ENCODE data around the gene BTBD1.

Gene BTBD1

GRCh38 chr15:82992436-82992998, 74.5 kb downstream of the BTBD1 start:
- TF ChIP-seq CTCF (conservative IDR thresholded peaks at IDR 0.05; ENCODE audit: low read depth, low read length): no peak
- no peak for DNase-seq (ENCODE audit: low read depth)
- H3K4me3 ChIP-seq (ENCODE audit: low read length): no peak overlapping the region

GRCh38 chr15:82986442-82986780, 80.6 kb downstream of the BTBD1 start:
- peak overlapping the region; percentile 85 for H3K4me3 ChIP-seq (ENCODE audit: low read length)
- no peak for DNase-seq (ENCODE audit: low read depth)
- TF ChIP-seq CTCF (conservative IDR thresholded peaks at IDR 0.05; ENCODE audit: low read depth, low read length): no peak

GRCh38 chr15:82985688-82986441, 81.2 kb downstream of the BTBD1 start, which contains the start of gene RAMAC:
RAMAC (plus strand) TSS chr15:82986210; CDS start chr15:82989019, 2,809 bp downstream.
- TF ChIP-seq CTCF (conservative IDR thresholded peaks at IDR 0.05; ENCODE audit: low read depth, low read length): no peak
- H3K4me3 ChIP-seq (ENCODE audit: low read length): peak within 1 kb of the TSS; percentile 85
- peak; percentile 88 for DNase-seq (ENCODE audit: low read depth)

- no peak for TF ChIP-seq CTCF (conservative IDR thresholded peaks at IDR 0.05; ENCODE audit: low read depth, low read length)
- no peak for DNase-seq (ENCODE audit: low read depth)
- H3K4me3 ChIP-seq (ENCODE audit: low read length): no peak overlapping the region
These were observed 86.1 kb downstream of the BTBD1 start for GRCh38 chr15:82980981-82981380.

GRCh38 chr15:82979726-82980125, 87.3 kb downstream of the BTBD1 start:
- no peak for TF ChIP-seq CTCF (conservative IDR thresholded peaks at IDR 0.05; ENCODE audit: low read depth, low read length)
- no peak for DNase-seq (ENCODE audit: low read depth)
- no peak overlapping the region for H3K4me3 ChIP-seq (ENCODE audit: low read length)

- H3K4me3 ChIP-seq (ENCODE audit: low read length): no peak overlapping the region
- no peak for DNase-seq (ENCODE audit: low read depth)
- no peak for TF ChIP-seq CTCF (conservative IDR thresholded peaks at IDR 0.05; ENCODE audit: low read depth, low read length)
These were observed 88.6 kb downstream of the BTBD1 start for GRCh38 chr15:82978438-82978837.

GRCh38 chr15:82977076-82977475, 90.0 kb downstream of the BTBD1 start:
- DNase-seq (ENCODE audit: low read depth): no peak
- no peak overlapping the region for H3K4me3 ChIP-seq (ENCODE audit: low read length)
- TF ChIP-seq CTCF (conservative IDR thresholded peaks at IDR 0.05; ENCODE audit: low read depth, low read length): no peak
